ENCODE measurements around the gene LRMDA. TPM values are rescaled to one million over a fixed set of nuclear protein-coding genes. Genes with fewer than 3 reads are reported as not detected.
"Not testable (repeated sequence)": the region's sequence is repeated elsewhere in the genome, so short reads cannot be mapped to it uniquely, and the experiment has no call there.

Gene LRMDA
- total and polyA plus RNA-seq, 2 donors (not counting 3 experiments of a cell fraction or from before 2014, with no cell fraction given), result 9.7 to 18.0 TPM

GRCh38 chr10:75746356-75746755, 314.9 kb downstream of the LRMDA start:
- ChIA-PET CTCF (interaction anchor here (1.1 kb wide), 1 partner anchor 42 kb away, joined by 3 read pairs; no protein-coding TSS in a partner anchor), POLR2A (no interaction called here)
- Histone ChIP-seq H2AFZ (ENCODE audit: low read depth, low read length) (no peak overlapping the region), H3K27ac (ENCODE audit: insufficient read depth, low read depth, low read length) (no peak overlapping the region), H3K9me3 (replicated peaks; ENCODE audit: control insufficient read depth, insufficient read depth, low read length) (no peaks in the 10 kb centered on the region), H3K9me1 (replicated peaks; ENCODE audit: control insufficient read depth, extremely low read depth, insufficient read depth, low read length) (no peaks in the 10 kb centered on the region), H3K4me1 (ENCODE audit: control insufficient read depth, extremely low read depth, insufficient read depth, low read length) (no peaks in the 10 kb centered on the region), H3K9ac (replicated peaks; ENCODE audit: extremely low read depth, insufficient read depth, low read length) (no peak overlapping the region), H4K20me1 (replicated peaks; ENCODE audit: control insufficient read depth, extremely low read depth, insufficient read depth, low read length) (no peaks in the 10 kb centered on the region), H3K36me3 (ENCODE audit: control insufficient read depth in 2 of 2, extremely low read depth in 1 of 2, insufficient read depth in 2 of 2, low read length in 2 of 2) (no peaks in the 10 kb centered on the region), H3K79me2 (ENCODE audit: control insufficient read depth, insufficient read depth, low read length) (no peaks in the 10 kb centered on the region), H3K4me3 (replicated peaks in 1 of 3; ENCODE audit: insufficient read depth in 1 of 3, low read depth in 1 of 3, low read length in 3 of 3) (no peak overlapping the region), H3K27me3 (ENCODE audit: control insufficient read depth in 2 of 2, insufficient read depth in 2 of 2, low read length in 2 of 2) (no peaks in the 10 kb centered on the region), H3K4me2 (ENCODE audit: insufficient read depth, low read length) (no peak overlapping the region)
- no TSS peak for BruUV-seq (replicated peaks)
- no peak for TF ChIP-seq MAX (IDR thresholded peaks at IDR 0.05; ENCODE audit: insufficient read depth, insufficient read length)
- no peak for TF ChIP-seq POLR2A (IDR thresholded peaks at IDR 0.05; ENCODE audit: low read depth, low read length)
- TF ChIP-seq MYC (IDR thresholded peaks at IDR 0.05; ENCODE audit: low read depth, low read length), result no peak
- TF ChIP-seq POLR2AphosphoS5 (IDR thresholded peaks at IDR 0.05; ENCODE audit: insufficient read depth, low read depth, low read length), result no peak
- TF ChIP-seq, protein P1, sequence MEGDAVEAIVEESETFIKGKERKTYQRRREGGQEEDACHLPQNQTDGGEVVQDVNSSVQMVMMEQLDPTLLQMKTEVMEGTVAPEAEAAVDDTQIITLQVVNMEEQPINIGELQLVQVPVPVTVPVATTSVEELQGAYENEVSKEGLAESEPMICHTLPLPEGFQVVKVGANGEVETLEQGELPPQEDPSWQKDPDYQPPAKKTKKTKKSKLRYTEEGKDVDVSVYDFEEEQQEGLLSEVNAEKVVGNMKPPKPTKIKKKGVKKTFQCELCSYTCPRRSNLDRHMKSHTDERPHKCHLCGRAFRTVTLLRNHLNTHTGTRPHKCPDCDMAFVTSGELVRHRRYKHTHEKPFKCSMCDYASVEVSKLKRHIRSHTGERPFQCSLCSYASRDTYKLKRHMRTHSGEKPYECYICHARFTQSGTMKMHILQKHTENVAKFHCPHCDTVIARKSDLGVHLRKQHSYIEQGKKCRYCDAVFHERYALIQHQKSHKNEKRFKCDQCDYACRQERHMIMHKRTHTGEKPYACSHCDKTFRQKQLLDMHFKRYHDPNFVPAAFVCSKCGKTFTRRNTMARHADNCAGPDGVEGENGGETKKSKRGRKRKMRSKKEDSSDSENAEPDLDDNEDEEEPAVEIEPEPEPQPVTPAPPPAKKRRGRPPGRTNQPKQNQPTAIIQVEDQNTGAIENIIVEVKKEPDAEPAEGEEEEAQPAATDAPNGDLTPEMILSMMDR (IDR thresholded peaks at IDR 0.05; ENCODE audit: extremely low read depth in 1 of 2, insufficient read depth in 1 of 2, low read depth in 1 of 2, low read length in 2 of 2), result no peak
- TF ChIP-seq FOS (IDR thresholded peaks at IDR 0.05; ENCODE audit: borderline replicate concordance, insufficient read depth, low read length), result no peak
- FAIRE-seq (no peak), DNase-seq (ENCODE audit: low read depth, low spot score) (no peak)
- dilution Hi-C loops (cut with MboI; ENCODE audit: extremely low pct_ligation_motif_present, low sequenced_read_pairs) (no loop called here), intact Hi-C loops (cut with micrococcal nuclease) (no loop called here)

- H3K9me3 ChIP-seq (replicated peaks; ENCODE audit: control insufficient read depth, insufficient read depth, low read length); dilution Hi-C loops (cut with MboI; ENCODE audit: extremely low pct_ligation_motif_present, low sequenced_read_pairs); H3K27me3 ChIP-seq (ENCODE audit: control insufficient read depth in 2 of 2, insufficient read depth in 2 of 2, low read length in 2 of 2); BruUV-seq (replicated peaks); H3K4me1 ChIP-seq (ENCODE audit: control insufficient read depth, extremely low read depth, insufficient read depth, low read length); H3K9me1 ChIP-seq (replicated peaks; ENCODE audit: control insufficient read depth, extremely low read depth, insufficient read depth, low read length); POLR2A ChIA-PET; DNase-seq (ENCODE audit: low read depth, low spot score); H3K4me3 ChIP-seq (replicated peaks in 1 of 3; ENCODE audit: insufficient read depth in 1 of 3, low read depth in 1 of 3, low read length in 3 of 3); H3K79me2 ChIP-seq (ENCODE audit: control insufficient read depth, insufficient read depth, low read length); H3K4me2 ChIP-seq (ENCODE audit: insufficient read depth, low read length); H2AFZ ChIP-seq (ENCODE audit: low read depth, low read length); CTCF ChIA-PET; H3K36me3 ChIP-seq (ENCODE audit: control insufficient read depth in 2 of 2, extremely low read depth in 1 of 2, insufficient read depth in 2 of 2, low read length in 2 of 2); FAIRE-seq; intact Hi-C loops (cut with micrococcal nuclease); H4K20me1 ChIP-seq (replicated peaks; ENCODE audit: control insufficient read depth, extremely low read depth, insufficient read depth, low read length); H3K9ac ChIP-seq (replicated peaks; ENCODE audit: extremely low read depth, insufficient read depth, low read length); H3K27ac ChIP-seq (ENCODE audit: insufficient read depth, low read depth, low read length): not testable (repeated sequence)
These were observed 318.9 kb downstream of the LRMDA start for GRCh38 chr10:75750093-75750875.
